A673 (cell line): Measurements from ENCODE around the gene DNAJC6. TPM values are rescaled to one million over a fixed set of nuclear protein-coding genes. Genes with fewer than 3 reads are reported as not detected.

Experiments
- BruUV-seq: library from RNA; stranded (reverse); fragments of 400-500 nt; replicated peaks from 2 replicates; lab custom pipeline; 2021; lab: Mats Ljungman, UMichigan
- CTCF ChIA-PET: fragments of 300-600 bp; sonication (Branson Sonifier 250); formaldehyde crosslinking; loops from one replicate; lab custom pipeline; 2022; ENCODE audit warnings: antibody characterized with exemption; lab: Charles Lee
- POLR2A ChIA-PET: fragments of 300-600 bp; sonication (Branson Sonifier 250); formaldehyde crosslinking; loops from one replicate; lab custom pipeline; 2022; ENCODE audit warnings: antibody characterized with exemption; ENCODE audit not compliant: low non-redundant PET; lab: Charles Lee
- DNase-seq: peaks from one replicate; pipeline ENCODE4 v3.0.0-alpha.2; 2015; ENCODE audit warnings: low spot score
- H3K27ac ChIP-seq: fragments of 200-600 bp; sonication (generic); 2 replicates; pipeline ENCODE4 v1.5.1; 2016; ENCODE audit warnings: mixed run types, low read depth, mild to moderate bottlenecking, mixed read lengths, antibody characterized with exemption, low read length; ENCODE audit not compliant: poor library complexity, severe bottlenecking
- H3K27me3 ChIP-seq: fragments of 200-600 bp; sonication (generic); replicated peaks from 2 replicates; pipeline ENCODE4 v1.6.1; 2017; ENCODE audit warnings: mixed run types, low read depth, mild to moderate bottlenecking, mixed read lengths, antibody characterized with exemption, low read length; ENCODE audit not compliant: insufficient read depth, poor library complexity
- H3K36me3 ChIP-seq: fragments of 200-600 bp; sonication (generic); 2 replicates; pipeline ENCODE4 v1.6.1; 2016; ENCODE audit warnings: mixed run types, mild to moderate bottlenecking, mixed read lengths, antibody characterized with exemption, low read length; ENCODE audit not compliant: insufficient read depth, poor library complexity, severe bottlenecking
- H3K4me1 ChIP-seq: fragments of 200-600 bp; sonication (generic); 2 replicates; pipeline ENCODE4 v1.6.1; 2017; ENCODE audit warnings: mixed run types, mild to moderate bottlenecking, mixed read lengths, antibody characterized with exemption, low read length; ENCODE audit not compliant: insufficient read depth, poor library complexity, severe bottlenecking
- H3K4me3 ChIP-seq: fragments of 200-600 bp; sonication (generic); 2 replicates; pipeline ENCODE4 v1.5.1; 2016; ENCODE audit warnings: low read depth, mixed run types, mild to moderate bottlenecking, mixed read lengths, low read length; ENCODE audit not compliant: poor library complexity, severe bottlenecking
- H3K9me3 ChIP-seq: fragments of 200-600 bp; sonication (generic); 2 replicates; pipeline ENCODE4 v1.6.1; 2016; ENCODE audit warnings: mixed run types, low read depth, mild to moderate bottlenecking, mixed read lengths, antibody characterized with exemption, low read length; ENCODE audit not compliant: poor library complexity, severe bottlenecking
- CTCF ChIP-seq: fragments of 300-800, 200-600 bp; sonication (generic); conservative IDR thresholded peaks from 2 replicates; pipeline ENCODE4 v1.5.1; 2017; ENCODE audit warnings: low read depth, mild to moderate bottlenecking, antibody characterized with exemption, low read length, moderate library complexity, mixed read lengths
- EZH2 ChIP-seq: fragments of 200-600 bp; sonication (generic); IDR thresholded peaks from 2 replicates; pipeline ENCODE4 v1.6.1; 2017; ENCODE audit warnings: borderline replicate concordance, low read depth, mild to moderate bottlenecking, mixed read lengths, antibody characterized with exemption, low read length; ENCODE audit not compliant: poor library complexity, severe bottlenecking
- intact Hi-C: fragments of 100-400 bp; cut with micrococcal nuclease; formaldehyde crosslinking; loops from one replicate; pipeline ENCODE4 v1.10.0; 2022; ENCODE audit not compliant: unreplicated experiment
- total RNA-seq: library from RNA; stranded (reverse); gene quantifications from 2 replicates; pipeline ENCODE4 v1.2.3, GENCODE V29; 2021

Gene DNAJC6
- total RNA-seq, 1 experiment from 2014 or later, result 1.1 TPM

- no TSS peak for BruUV-seq
- no peaks in the 10 kb centered on the region for H3K36me3 ChIP-seq
- peaks cover 30% of the 10 kb centered on the region for H3K27me3 ChIP-seq
- ChIA-PET POLR2A (no interaction called here), CTCF (no interaction called here)
- no peak overlapping the region for H3K27ac ChIP-seq
- TF ChIP-seq CTCF (no peak), EZH2 (no peak)
- H3K9me3 ChIP-seq, result no peaks in the 10 kb centered on the region
- H3K4me3 ChIP-seq, result no peak overlapping the region
- H3K4me1 ChIP-seq, result no peaks in the 10 kb centered on the region
- intact Hi-C loops, result no loop called here
- DNase-seq, result no peak
Observed at GRCh38 chr1:65316233-65316632, 6.9 kb downstream of the DNAJC6 start.

- Histone ChIP-seq H3K4me3 (no peak overlapping the region), H3K9me3 (no peaks in the 10 kb centered on the region), H3K27ac (no peak overlapping the region), H3K4me1 (no peaks in the 10 kb centered on the region), H3K27me3 (peaks cover 15% of the 10 kb centered on the region), H3K36me3 (no peaks in the 10 kb centered on the region)
- no peak for DNase-seq
- ChIA-PET CTCF (no interaction called here), POLR2A (no interaction called here)
- intact Hi-C loops, result no loop called here
- TF ChIP-seq EZH2 (no peak), CTCF (no peak)
- BruUV-seq, result no TSS peak
Observed at GRCh38 chr1:65317866-65318653, 8.7 kb downstream of the DNAJC6 start.

GRCh38 chr1:65319141-65319540 is 9.8 kb downstream of the DNAJC6 start:
- no peak for DNase-seq
- CTCF ChIA-PET, result no interaction called here

More at GRCh38 chr1:65319141-65319540, 9.8 kb downstream of the DNAJC6 start:
- no peaks in the 10 kb centered on the region for H3K4me1 ChIP-seq
- POLR2A ChIA-PET, result interaction anchor here (0.6 kb wide), 1 partner anchor 13 kb away, joined by 4 read pairs; no protein-coding TSS in a partner anchor
- no peaks in the 10 kb centered on the region for H3K36me3 ChIP-seq
- H3K9me3 ChIP-seq, result no peaks in the 10 kb centered on the region
- no TSS peak for BruUV-seq
- intact Hi-C loops, result no loop called here
- no peak overlapping the region for H3K4me3 ChIP-seq
- no peak overlapping the region for H3K27ac ChIP-seq
- no peak for TF ChIP-seq CTCF
- no peak for TF ChIP-seq EZH2
- H3K27me3 ChIP-seq, result peaks cover 14% of the 10 kb centered on the region
